PC-9 (cell line): ENCODE data around the gene CDH13.

ENCODE experiments used
- EZH2 ChIP-seq: fragments of 200-600 bp; sonication (generic); IDR thresholded peaks from 2 replicates; pipeline ENCODE4 v1.8.0; 2017; ENCODE audit warnings: antibody characterized with exemption, low read depth
- TF ChIP-seq, protein P1 (sequence below): fragments of 200-600 bp; sonication (generic); conservative IDR thresholded peaks from 2 replicates; pipeline ENCODE4 v1.6.1; 2017; ENCODE audit warnings: mixed run types, antibody characterized with exemption, mild to moderate bottlenecking, moderate library complexity

DNA sequence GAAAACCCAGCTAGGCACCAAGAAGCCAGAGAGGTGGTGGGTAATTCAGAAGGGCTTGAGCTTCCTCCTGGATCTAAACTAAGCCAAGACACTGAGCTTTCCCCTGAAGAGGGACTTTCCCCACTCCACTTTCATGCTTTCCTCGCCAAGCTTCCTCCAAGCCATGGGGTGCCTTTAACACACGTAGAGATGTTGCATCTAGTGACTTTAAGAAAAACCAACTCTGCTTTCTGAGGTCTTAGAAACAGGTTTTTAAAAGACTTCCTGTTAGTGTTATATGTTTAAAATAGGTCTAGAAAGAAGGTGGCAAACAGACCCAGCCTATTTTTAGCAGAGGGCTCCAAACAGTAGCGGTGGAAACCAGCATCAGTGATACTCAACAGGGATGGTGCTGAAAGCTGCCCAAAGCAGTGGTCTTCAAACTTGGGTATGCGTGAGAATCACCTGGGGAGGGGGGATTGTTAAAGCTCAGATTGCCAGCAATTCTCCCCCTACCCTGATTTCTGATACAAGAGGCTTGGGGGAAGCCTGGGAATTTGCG is 585.6 kb downstream of the CDH13 start:
- TF ChIP-seq, protein P1, sequence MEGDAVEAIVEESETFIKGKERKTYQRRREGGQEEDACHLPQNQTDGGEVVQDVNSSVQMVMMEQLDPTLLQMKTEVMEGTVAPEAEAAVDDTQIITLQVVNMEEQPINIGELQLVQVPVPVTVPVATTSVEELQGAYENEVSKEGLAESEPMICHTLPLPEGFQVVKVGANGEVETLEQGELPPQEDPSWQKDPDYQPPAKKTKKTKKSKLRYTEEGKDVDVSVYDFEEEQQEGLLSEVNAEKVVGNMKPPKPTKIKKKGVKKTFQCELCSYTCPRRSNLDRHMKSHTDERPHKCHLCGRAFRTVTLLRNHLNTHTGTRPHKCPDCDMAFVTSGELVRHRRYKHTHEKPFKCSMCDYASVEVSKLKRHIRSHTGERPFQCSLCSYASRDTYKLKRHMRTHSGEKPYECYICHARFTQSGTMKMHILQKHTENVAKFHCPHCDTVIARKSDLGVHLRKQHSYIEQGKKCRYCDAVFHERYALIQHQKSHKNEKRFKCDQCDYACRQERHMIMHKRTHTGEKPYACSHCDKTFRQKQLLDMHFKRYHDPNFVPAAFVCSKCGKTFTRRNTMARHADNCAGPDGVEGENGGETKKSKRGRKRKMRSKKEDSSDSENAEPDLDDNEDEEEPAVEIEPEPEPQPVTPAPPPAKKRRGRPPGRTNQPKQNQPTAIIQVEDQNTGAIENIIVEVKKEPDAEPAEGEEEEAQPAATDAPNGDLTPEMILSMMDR: no peak
- TF ChIP-seq EZH2: no peak
